ENCODE measurements around the gene UPF3B. TPM values are rescaled to one million over a fixed set of nuclear protein-coding genes. Genes with fewer than 3 reads are reported as not detected.

The UPF3B gene
- total RNA-seq, 1 donor = 1.8 TPM

DNA sequence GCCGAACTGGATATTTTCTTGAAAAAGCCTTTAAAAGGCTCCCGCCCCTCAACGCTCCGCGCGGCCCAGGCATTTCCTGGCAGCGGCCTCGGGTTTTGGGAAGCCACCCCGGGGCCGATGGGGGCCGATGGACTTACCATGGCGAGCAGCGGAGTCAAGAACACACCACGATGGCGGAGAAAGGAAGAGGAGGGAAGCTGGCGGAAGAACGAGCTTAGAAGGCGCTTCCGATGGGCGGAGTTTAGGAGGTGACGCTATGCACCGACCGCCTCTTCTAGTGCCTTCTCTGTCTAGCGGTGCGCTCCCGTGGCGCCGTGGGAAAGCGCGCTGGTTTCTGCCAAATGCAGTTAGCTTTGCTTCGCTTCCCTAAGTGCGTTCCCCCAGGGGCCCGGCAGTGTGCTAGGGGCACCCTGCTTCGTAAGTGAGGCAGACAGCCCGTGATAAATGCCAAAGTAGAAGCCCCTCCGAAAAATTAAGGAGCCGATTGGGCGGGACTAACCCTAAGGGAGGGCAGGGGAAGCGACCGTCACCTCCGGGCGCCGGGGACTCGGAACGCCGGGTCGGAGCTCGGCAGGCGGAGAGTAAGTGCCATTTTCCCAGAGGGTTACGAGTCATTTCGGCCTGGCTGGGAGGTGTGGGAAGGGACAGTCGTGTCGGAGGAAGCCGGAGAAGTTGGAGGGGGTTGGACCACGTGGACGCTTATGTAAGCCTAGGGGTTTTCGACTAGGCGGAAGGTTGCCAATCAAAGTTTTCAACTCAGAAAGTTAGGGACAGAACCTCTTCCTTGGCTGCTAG, 61.1 kb downstream of the UPF3B start, which contains the start of gene RPL39:
Gene RPL39, minus strand, starts transcription at position 194 of the 795 bp plus-strand sequence. Its CDS starts 54 bp downstream, at position 140.
- Histone ChIP-seq H3K27me3 (ENCODE audit: insufficient read depth, low read length) (no peaks in the 10 kb centered on the region), H3K4me2 (ENCODE audit: insufficient read depth, low read length) (peak within 1 kb of the TSS; percentile 85), H3K79me2 (ENCODE audit: insufficient read depth, low read length) (peaks cover 45% of the 10 kb centered on the region), H4K20me1 (ENCODE audit: insufficient read depth, low read length) (peaks cover 34% of the 10 kb centered on the region), H3K9me3 (ENCODE audit: low read depth, low read length) (no peaks in the 10 kb centered on the region), H3K27ac (ENCODE audit: low read depth, low read length) (peak within 1 kb of the TSS; percentile 88), H2AFZ (ENCODE audit: low read length) (peak within 1 kb of the TSS; percentile 69), H3K4me1 (ENCODE audit: insufficient read depth, low read length) (peaks cover 12% of the 10 kb centered on the region), H3K4me3 (ENCODE audit: insufficient read depth, low read length) (peak within 1 kb of the TSS; percentile 90), H3K36me3 (ENCODE audit: insufficient read depth, low read length) (peaks cover 23% of the 10 kb centered on the region)
- no peak for TF ChIP-seq CTCF (IDR thresholded peaks at IDR 0.05; ENCODE audit: extremely low read depth, low read depth, low read length)
- DNase-seq (ENCODE audit: insufficient read length, low spot score, missing footprints) = peak; percentile 82

DNA sequence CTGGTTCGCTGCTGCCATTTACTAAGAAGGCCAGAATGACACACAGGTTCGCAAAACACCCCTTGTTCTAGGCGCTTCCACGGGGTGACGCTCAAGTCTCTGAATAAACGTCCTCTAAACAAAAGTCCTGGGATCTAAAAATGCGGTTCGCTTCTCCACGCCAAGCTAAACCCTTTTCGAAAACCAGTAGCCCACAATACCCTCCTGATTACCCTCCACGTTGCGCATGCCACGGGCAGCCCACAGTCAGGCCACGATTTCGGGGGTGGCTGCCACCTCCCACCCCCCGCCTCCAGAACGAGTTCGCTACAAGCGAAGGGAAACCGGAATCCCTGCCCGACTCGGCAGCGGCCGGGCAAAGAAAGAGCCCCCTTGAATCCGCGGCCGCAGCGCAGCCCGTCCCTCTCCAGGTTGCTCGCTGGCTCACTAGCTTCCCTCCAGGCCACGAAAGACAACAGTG, 61.8 kb downstream of the UPF3B start:
- Histone ChIP-seq H3K27me3 (ENCODE audit: insufficient read depth, low read length) (no peaks in the 10 kb centered on the region), H4K20me1 (ENCODE audit: insufficient read depth, low read length) (peaks cover 34% of the 10 kb centered on the region), H3K9me3 (ENCODE audit: low read depth, low read length) (no peaks in the 10 kb centered on the region), H3K4me3 (ENCODE audit: insufficient read depth, low read length) (peak overlapping the region; percentile 90), H3K4me1 (ENCODE audit: insufficient read depth, low read length) (peaks cover 12% of the 10 kb centered on the region), H3K4me2 (ENCODE audit: insufficient read depth, low read length) (peak overlapping the region; percentile 85), H2AFZ (ENCODE audit: low read length) (peak overlapping the region; percentile 69), H3K36me3 (ENCODE audit: insufficient read depth, low read length) (peaks cover 29% of the 10 kb centered on the region), H3K27ac (ENCODE audit: low read depth, low read length) (peak overlapping the region; percentile 88), H3K79me2 (ENCODE audit: insufficient read depth, low read length) (peaks cover 47% of the 10 kb centered on the region)
- peak; percentile 31 for TF ChIP-seq CTCF (IDR thresholded peaks at IDR 0.05; ENCODE audit: extremely low read depth, low read depth, low read length)
- peak; percentile 54 for DNase-seq (ENCODE audit: insufficient read length, low spot score, missing footprints)

- DNase-seq (ENCODE audit: insufficient read length, low spot score, missing footprints) = peak; percentile 53
- H3K79me2 ChIP-seq (ENCODE audit: insufficient read depth, low read length) = peaks cover 33% of the 10 kb centered on the region
Observed at GRCh38 chrX:119784747-119785446, 67.9 kb downstream of the UPF3B start.

More at GRCh38 chrX:119784747-119785446, 67.9 kb downstream of the UPF3B start:
- Histone ChIP-seq H3K4me2 (ENCODE audit: insufficient read depth, low read length) (no peak overlapping the region), H3K4me1 (ENCODE audit: insufficient read depth, low read length) (peaks cover 12% of the 10 kb centered on the region), H3K9me3 (ENCODE audit: low read depth, low read length) (no peaks in the 10 kb centered on the region), H2AFZ (ENCODE audit: low read length) (no peak overlapping the region), H3K36me3 (ENCODE audit: insufficient read depth, low read length) (peaks cover 43% of the 10 kb centered on the region), H3K27ac (ENCODE audit: low read depth, low read length) (no peak overlapping the region), H3K27me3 (ENCODE audit: insufficient read depth, low read length) (no peaks in the 10 kb centered on the region), H3K4me3 (ENCODE audit: insufficient read depth, low read length) (no peak overlapping the region), H4K20me1 (ENCODE audit: insufficient read depth, low read length) (peaks cover 33% of the 10 kb centered on the region)
- peak; percentile 46 for TF ChIP-seq CTCF (IDR thresholded peaks at IDR 0.05; ENCODE audit: extremely low read depth, low read depth, low read length)

Small RNA genes lying within 50 kb of the gene (small RNA-seq; reads per million reads assigned to genes)
- not detected for gene SNORA69

Other genes with a start within 250 kb of the UPF3B start
- gene NKRF, start 246.5 kb downstream of the UPF3B start, total RNA-seq = 4.7 and 5.1 TPM in 2 replicates
- gene SEPTIN6, start 159.8 kb downstream of the UPF3B start, total RNA-seq = 9.0 and 9.1 TPM in 2 replicates
- gene SOWAHD, start 94.4 kb downstream of the UPF3B start, total RNA-seq = under 0.01 and 0.72 TPM in 2 replicates
- 1,554 and 1,740 TPM in 2 replicates for gene RPL39, start 61.3 kb downstream of the UPF3B start, total RNA-seq
- 15.3 and 15.9 TPM in 2 replicates for gene RNF113A, start 18.8 kb upstream of the UPF3B start, total RNA-seq
- gene NDUFA1, start 18.9 kb upstream of the UPF3B start, total RNA-seq = 40.2 and 51.6 TPM in 2 replicates
- not detected in 2 replicates for gene AKAP14, start 42.9 kb upstream of the UPF3B start, total RNA-seq
- 4.3 and 4.7 TPM in 2 replicates for gene NKAP, start 90.8 kb upstream of the UPF3B start, total RNA-seq
- not detected in 2 replicates for gene RHOXF2B, start 224.7 kb upstream of the UPF3B start, total RNA-seq